Mesenchymal stem cell (in vitro differentiated cells and primary cell): Measurements from ENCODE around the gene PTPN9.

Experiments
- DNase-seq: peaks from one replicate; pipeline ENCODE4 v3.0.0-alpha.2; 2013
- H2AFZ ChIP-seq: one replicate; pipeline ENCODE4 v1.6.1; 2013; ENCODE audit warnings: low read depth, mild to moderate bottlenecking, control low read depth, inconsistent platforms, low read length, moderate library complexity
- H2AK5ac ChIP-seq: 2 replicates; pipeline ENCODE4 v1.6.1; 2013; ENCODE audit warnings: low read length, moderate library complexity, mild to moderate bottlenecking, inconsistent platforms; ENCODE audit not compliant: severe bottlenecking
- H2BK120ac ChIP-seq: one replicate; pipeline ENCODE4 v1.6.1; 2013; ENCODE audit warnings: low read depth, mild to moderate bottlenecking, inconsistent platforms, low read length, moderate library complexity
- H2BK12ac ChIP-seq, 2 experiments: one replicate each; pipeline ENCODE4 v1.6.1; 2013; ENCODE audit warnings: inconsistent platforms in 2 of 2, low read length in 2 of 2, mild to moderate bottlenecking in 2 of 2, moderate library complexity in 2 of 2, control low read depth in 1 of 2
- H2BK15ac ChIP-seq: one replicate; pipeline ENCODE4 v1.6.1; 2013; ENCODE audit warnings: mild to moderate bottlenecking, low read depth, inconsistent platforms; ENCODE audit not compliant: poor library complexity, severe bottlenecking
- H2BK5ac ChIP-seq: 2 replicates; pipeline ENCODE4 v1.6.1; 2013; ENCODE audit warnings: low read depth, mild to moderate bottlenecking, low read length, control low read depth, inconsistent platforms; ENCODE audit not compliant: poor library complexity, severe bottlenecking
- H3K14ac ChIP-seq, 2 experiments: one replicate each; pipeline ENCODE4 v1.6.1; 2013; ENCODE audit warnings: inconsistent platforms in 2 of 2, low read length in 2 of 2, control low read depth in 1 of 2, mild to moderate bottlenecking in 1 of 2, moderate library complexity in 1 of 2
- H3K18ac ChIP-seq, 2 experiments: one replicate each; pipeline ENCODE4 v1.6.1; 2013; ENCODE audit warnings: inconsistent platforms in 2 of 2, low read length in 2 of 2, control low read depth in 1 of 2, low read depth in 1 of 2, mild to moderate bottlenecking in 1 of 2
- H3K23ac ChIP-seq, 2 experiments: one replicate each; pipeline ENCODE4 v1.6.1; 2013; ENCODE audit warnings: inconsistent platforms in 2 of 2, low read length in 2 of 2, mild to moderate bottlenecking in 2 of 2, moderate library complexity in 2 of 2, control low read depth in 1 of 2
- H3K27ac ChIP-seq: 2 replicates; pipeline ENCODE4 v1.5.1; 2013; ENCODE audit warnings: mild to moderate bottlenecking, moderate library complexity, low read length, control low read depth, inconsistent platforms; ENCODE audit not compliant: poor library complexity, severe bottlenecking
- H3K27me3 ChIP-seq, 2 experiments: 2 replicates each; pipeline versions ENCODE4 v1.6.1 to v1.7.0; 2013; ENCODE audit warnings: low read length in 2 of 2, mild to moderate bottlenecking in 2 of 2, moderate library complexity in 2 of 2, control low read depth in 1 of 2, inconsistent platforms in 1 of 2; ENCODE audit not compliant: control insufficient read depth in 1 of 2, insufficient read depth in 1 of 2
- H3K36me3 ChIP-seq, 2 experiments: 2 replicates each; pipeline versions ENCODE4 v1.6.1 to v1.7.0; 2013; ENCODE audit warnings: low read length in 2 of 2, control low read depth in 1 of 2, inconsistent platforms in 1 of 2, low read depth in 1 of 2, mild to moderate bottlenecking in 1 of 2; ENCODE audit not compliant: insufficient read depth in 2 of 2, control insufficient read depth in 1 of 2
- H3K4ac ChIP-seq, 2 experiments: one replicate each; pipeline ENCODE4 v1.6.1; 2013; ENCODE audit warnings: inconsistent platforms in 2 of 2, low read length in 2 of 2, mild to moderate bottlenecking in 2 of 2, moderate library complexity in 2 of 2, control low read depth in 1 of 2, low read depth in 1 of 2
- H3K4me1 ChIP-seq: 2 replicates; pipeline ENCODE4 v1.6.1; 2013; ENCODE audit warnings: low read depth, low read length, control low read depth; ENCODE audit not compliant: control insufficient read depth, insufficient read depth
- H3K4me2 ChIP-seq: 2 replicates; pipeline ENCODE4 v1.6.1; 2013; ENCODE audit warnings: low read length, mild to moderate bottlenecking, inconsistent platforms; ENCODE audit not compliant: poor library complexity, severe bottlenecking
- H3K4me3 ChIP-seq, 2 experiments: 2 replicates each; pipeline versions ENCODE4 v1.5.1 to v1.7.0; 2013; ENCODE audit warnings: low read length in 2 of 2, mild to moderate bottlenecking in 2 of 2, control low read depth in 1 of 2, low read depth in 1 of 2; ENCODE audit not compliant: insufficient read depth in 1 of 2
- H3K79me1 ChIP-seq: replicated peaks from 2 replicates; pipeline ENCODE4 v1.6.1; 2013; ENCODE audit warnings: mild to moderate bottlenecking, control low read depth, low read length, inconsistent platforms; ENCODE audit not compliant: poor library complexity, severe bottlenecking
- H3K9ac ChIP-seq: 2 replicates; pipeline ENCODE4 v1.7.0; 2013; ENCODE audit warnings: mild to moderate bottlenecking, low read length, moderate library complexity
- H3K9me3 ChIP-seq: 2 replicates; pipeline ENCODE4 v1.7.0; 2013; ENCODE audit warnings: mild to moderate bottlenecking, low read length; ENCODE audit not compliant: control insufficient read depth
- H4K8ac ChIP-seq: one replicate; pipeline ENCODE4 v1.6.1; 2013; ENCODE audit warnings: inconsistent platforms, mild to moderate bottlenecking, low read length, moderate library complexity
- H4K91ac ChIP-seq: one replicate; pipeline ENCODE4 v1.6.1; 2013; ENCODE audit warnings: mild to moderate bottlenecking, low read length, inconsistent platforms
- WGBS: methylation state at CpG from one replicate; pipeline ENCODE4 v1.1.7; 2013; ENCODE audit warnings: mixed read lengths; 5-methylcytosine and 5-hydroxymethylcytosine counted together

Gene PTPN9

DNA sequence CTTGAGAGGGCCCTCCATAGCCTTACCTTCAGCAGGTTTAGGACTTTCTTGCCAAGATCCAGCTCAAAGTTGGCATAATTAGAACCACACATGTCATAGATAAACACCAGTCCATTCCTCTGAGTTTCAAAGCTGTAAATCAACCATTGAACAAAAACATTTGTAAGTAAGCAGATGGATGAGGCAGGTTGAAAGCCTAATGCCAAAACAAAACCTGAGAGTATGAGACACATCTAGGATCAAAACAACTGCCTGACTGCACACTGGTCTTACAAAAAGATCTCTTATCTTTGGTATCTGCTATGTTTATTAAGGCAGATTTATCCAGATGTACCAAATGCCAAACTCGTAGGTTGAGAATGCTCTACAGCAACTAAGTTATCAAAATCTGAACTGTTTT, 61.9 kb downstream of the PTPN9 start:
- H4K91ac ChIP-seq: no peak overlapping the region
- H3K18ac ChIP-seq: no peak overlapping the region
- peak; percentile 24 for DNase-seq
- no peak overlapping the region for H2AFZ ChIP-seq
- no peaks in the 10 kb centered on the region for H3K4me1 ChIP-seq
- no peaks in the 10 kb centered on the region for H3K9me3 ChIP-seq
- H3K27ac ChIP-seq: no peak overlapping the region
- H2BK12ac ChIP-seq: no peak overlapping the region
- no peak overlapping the region for H3K9ac ChIP-seq
- no peak overlapping the region for H3K4me2 ChIP-seq
- 50% methylated on average over 1 of the region's 1 CpG for WGBS
- H2AK5ac ChIP-seq: no peak overlapping the region
- no peak overlapping the region for H2BK120ac ChIP-seq
- H3K4me3 ChIP-seq: no peak overlapping the region
- no peak overlapping the region for H2BK5ac ChIP-seq
- H3K14ac ChIP-seq: no peak overlapping the region
- H3K79me1 ChIP-seq: peaks cover 30% of the 10 kb centered on the region
- H3K27me3 ChIP-seq: no peaks in the 10 kb centered on the region
- H3K4ac ChIP-seq: no peak overlapping the region
- H4K8ac ChIP-seq: no peak overlapping the region
- H3K36me3 ChIP-seq: peaks cover 36 to 71% of the 10 kb centered on the region in 2 experiments
- no peak overlapping the region for H3K23ac ChIP-seq
- no peak overlapping the region for H2BK15ac ChIP-seq

DNA sequence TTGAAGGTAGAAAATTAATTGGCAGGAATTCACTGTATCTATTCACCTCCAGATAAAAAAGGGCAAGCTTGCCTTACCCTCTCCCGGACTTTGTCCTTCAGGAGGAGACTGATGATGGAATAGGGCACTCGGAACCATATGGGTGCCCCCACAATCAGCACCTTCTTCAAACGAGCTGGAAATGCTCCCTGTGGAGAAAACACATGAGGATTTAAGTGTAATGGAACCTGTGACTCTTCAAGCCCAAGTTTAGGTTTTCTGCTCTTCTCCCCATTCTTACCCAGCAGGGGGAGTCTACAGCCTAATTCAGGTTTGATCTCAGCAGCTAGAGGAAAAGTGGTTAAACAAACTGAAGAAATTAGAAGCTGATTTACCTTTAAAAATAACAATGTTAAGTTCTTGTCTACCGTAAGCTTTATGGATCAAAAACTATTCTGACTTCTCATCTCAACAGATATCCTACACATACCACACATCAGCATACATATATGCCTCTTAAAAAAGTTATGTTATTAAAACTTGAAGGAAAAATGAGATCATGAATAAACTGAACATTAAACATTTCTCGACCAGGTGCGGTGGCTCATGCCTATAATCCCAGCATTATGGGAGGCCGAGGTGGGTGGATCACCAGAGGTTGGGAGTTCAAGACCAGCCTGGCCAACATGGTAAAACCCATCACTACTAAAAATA, 70.1 kb downstream of the PTPN9 start:
- Histone ChIP-seq H2AFZ (no peak overlapping the region), H3K36me3 (peaks cover 26 to 66% of the 10 kb centered on the region in 2 experiments), H2BK12ac (no peak overlapping the region), H3K14ac (no peak overlapping the region), H3K9ac (no peak overlapping the region), H3K18ac (no peak overlapping the region), H3K4me3 (no peak overlapping the region), H4K91ac (no peak overlapping the region), H4K8ac (no peak overlapping the region), H3K79me1 (peaks cover 13% of the 10 kb centered on the region), H3K23ac (no peak overlapping the region), H3K9me3 (no peaks in the 10 kb centered on the region), H3K4me2 (no peak overlapping the region), H3K27ac (no peak overlapping the region), H3K4ac (no peak overlapping the region), H3K27me3 (no peaks in the 10 kb centered on the region), H2BK15ac (no peak overlapping the region), H2BK5ac (no peak overlapping the region), H3K4me1 (no peaks in the 10 kb centered on the region), H2AK5ac (no peak overlapping the region), H2BK120ac (no peak overlapping the region)
- peak; percentile 62 for DNase-seq
- WGBS: 92% methylated on average over 7 of the region's 7 CpGs

DNA sequence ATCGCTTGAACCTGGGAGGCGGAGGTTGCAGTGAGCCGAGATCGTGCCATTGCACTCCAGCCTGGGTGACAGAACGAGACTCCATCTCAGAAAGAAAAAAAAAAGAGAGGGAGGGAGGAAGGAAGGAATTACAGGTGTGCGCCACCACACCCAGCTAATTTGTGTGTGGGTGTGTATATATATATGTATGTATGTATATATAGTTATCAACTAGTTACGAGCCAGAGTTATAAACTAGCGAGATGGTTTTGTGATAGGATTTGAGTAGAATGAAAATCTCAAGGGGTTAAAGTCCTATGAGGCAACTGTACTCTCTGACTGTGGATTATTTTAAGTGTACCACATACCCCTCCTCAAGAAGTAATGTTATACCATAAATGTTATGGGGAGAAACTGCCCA, 76.8 kb downstream of the PTPN9 start:
- no peak overlapping the region for H3K4me2 ChIP-seq
- no peak overlapping the region for H2AFZ ChIP-seq
- H2AK5ac ChIP-seq: no peak overlapping the region
- H3K18ac ChIP-seq: no peak overlapping the region
- H3K27ac ChIP-seq: no peak overlapping the region
- no peak overlapping the region for H3K9ac ChIP-seq
- H3K36me3 ChIP-seq: peaks cover 41 to 54% of the 10 kb centered on the region in 2 experiments
- no peak overlapping the region for H2BK15ac ChIP-seq
- H4K91ac ChIP-seq: no peak overlapping the region
- H2BK12ac ChIP-seq: no peak overlapping the region
- no peak overlapping the region for H2BK120ac ChIP-seq
- DNase-seq: no peak
- no peaks in the 10 kb centered on the region for H3K9me3 ChIP-seq
- no peak overlapping the region for H3K4ac ChIP-seq
- no peak overlapping the region for H3K14ac ChIP-seq
- H4K8ac ChIP-seq: no peak overlapping the region
- H2BK5ac ChIP-seq: no peak overlapping the region
- WGBS: over 99% methylated on average over 7 of the region's 8 CpGs
- no peak overlapping the region for H3K4me3 ChIP-seq
- H3K4me1 ChIP-seq: no peaks in the 10 kb centered on the region
- H3K27me3 ChIP-seq: no peaks in the 10 kb centered on the region
- H3K23ac ChIP-seq: no peak overlapping the region
- peaks cover 18% of the 10 kb centered on the region for H3K79me1 ChIP-seq

DNA sequence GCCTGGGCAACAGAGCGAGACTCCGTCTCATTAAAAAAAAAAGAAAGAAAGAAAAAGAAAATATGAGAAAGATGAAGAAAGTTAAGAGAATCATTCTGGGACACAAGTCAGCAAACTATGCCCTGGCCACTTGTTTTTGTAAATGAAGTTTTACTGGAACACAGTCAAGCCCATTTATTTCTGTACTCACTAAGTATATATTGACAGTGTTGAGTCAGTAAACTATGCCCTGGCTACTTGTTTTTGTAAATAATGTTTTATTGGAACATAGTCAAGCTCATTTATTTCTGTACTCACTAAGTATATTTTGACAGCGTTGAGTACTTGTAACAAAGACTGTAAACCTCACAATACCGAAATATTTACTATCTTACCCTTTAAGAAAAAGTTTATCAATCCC, 85.4 kb downstream of the PTPN9 start:
- H3K4ac ChIP-seq: no peak overlapping the region
- no peak overlapping the region for H3K23ac ChIP-seq
- peaks cover 35 to 56% of the 10 kb centered on the region in 2 experiments for H3K36me3 ChIP-seq
- no peak overlapping the region for H3K9ac ChIP-seq
- no peak overlapping the region for H2AFZ ChIP-seq
- H3K4me1 ChIP-seq: no peaks in the 10 kb centered on the region
- no peak overlapping the region for H2AK5ac ChIP-seq
- no peak for DNase-seq
- no peak overlapping the region for H4K91ac ChIP-seq
- no peak overlapping the region for H3K27ac ChIP-seq
- no peak overlapping the region for H2BK5ac ChIP-seq
- H2BK120ac ChIP-seq: no peak overlapping the region
- no peak overlapping the region for H3K4me3 ChIP-seq
- no peaks in the 10 kb centered on the region for H3K27me3 ChIP-seq
- peaks cover 21% of the 10 kb centered on the region for H3K79me1 ChIP-seq
- no peak overlapping the region for H3K14ac ChIP-seq
- no peak overlapping the region for H2BK12ac ChIP-seq
- WGBS: 100% methylated on average over 2 of the region's 4 CpGs
- H3K18ac ChIP-seq: no peak overlapping the region
- peaks cover 4% of the 10 kb centered on the region for H3K9me3 ChIP-seq
- H2BK15ac ChIP-seq: no peak overlapping the region
- H3K4me2 ChIP-seq: no peak overlapping the region
- H4K8ac ChIP-seq: no peak overlapping the region
